H1 (cell line): Measurements from ENCODE around the gene NFAM1. TPM values are rescaled to one million over a fixed set of nuclear protein-coding genes. Genes with fewer than 3 reads are reported as not detected.

Experiments
- ATF2 ChIP-seq: IDR thresholded peaks from 2 replicates; pipeline ENCODE4 v1.6.1; 2012; ENCODE audit warnings: low read length, inconsistent platforms
- BRCA1 ChIP-seq: IDR thresholded peaks from 2 replicates; pipeline ENCODE4 v1.6.1; 2012; ENCODE audit warnings: low read depth, low read length, improper control_type of control experiment
- CEBPB ChIP-seq: IDR thresholded peaks from 2 replicates; pipeline ENCODE4 v1.6.1; 2012; ENCODE audit warnings: low read depth, low read length
- EZH2 ChIP-seq: fragments of 200-600 bp; sonication (generic); IDR thresholded peaks from 2 replicates; pipeline ENCODE4 v1.7.1; 2012; ENCODE audit warnings: low read depth, mild to moderate bottlenecking, moderate library complexity, low read length, inconsistent platforms; ENCODE audit not compliant: severe bottlenecking
- GABPA ChIP-seq: IDR thresholded peaks from 2 replicates; pipeline ENCODE4 v1.6.1; 2011; ENCODE audit warnings: mild to moderate bottlenecking, low read length, moderate library complexity, borderline replicate concordance; ENCODE audit not compliant: insufficient read depth
- MAFK ChIP-seq: IDR thresholded peaks from 2 replicates; pipeline ENCODE4 v1.6.1; 2012; ENCODE audit warnings: low read depth, mild to moderate bottlenecking, improper control_type of control experiment, low read length
- POLR2AphosphoS5 ChIP-seq: IDR thresholded peaks from 2 replicates; pipeline ENCODE4 v1.6.1; 2011; ENCODE audit warnings: low read depth, low read length
- RAD21 ChIP-seq, 2 experiments: IDR thresholded peaks in 1 of 2; conservative IDR thresholded peaks in 1 of 2; 2 replicates each; pipeline ENCODE4 v1.6.1; 2011; ENCODE audit warnings: low read depth in 2 of 2, low read length in 2 of 2, improper control_type of control experiment in 1 of 2, inconsistent platforms in 1 of 2, mild to moderate bottlenecking in 1 of 2, moderate library complexity in 1 of 2
- SP4 ChIP-seq: IDR thresholded peaks from 2 replicates; pipeline ENCODE4 v1.6.1; 2012; ENCODE audit warnings: low read length, inconsistent platforms
- YY1 ChIP-seq: IDR thresholded peaks from 2 replicates; pipeline ENCODE4 v1.6.1; 2011; ENCODE audit warnings: low read depth, mild to moderate bottlenecking, low read length
- polyA plus RNA-seq, 7 experiments: library from polyadenylated mRNA; depleted of rRNA in 3 of 7; stranded (reverse) in 5 of 7; unstranded in 2 of 7; fragments of >200 nt in 5 of 7; fragments of 200-250 nt in 2 of 7; gene quantifications; 1 replicate in 5 of 7; 2 replicates in 1 of 7; 4 replicates in 1 of 7; pipeline versions ENCODE4 v1.2.1 to v1.2.3, GENCODE V29; 2011 to 2013; ENCODE audit warnings: missing spikeins in 2 of 7, mixed read lengths in 2 of 7
- total RNA-seq: library from RNA; stranded (reverse); fragmentation: NEBNext Ultra II Directional; extraction: Animal tissue kit (Norgen Biotek cat#: 25700); gene quantifications from 2 replicates; pipeline ENCODE4 v1.2.1, GENCODE V29; 2021

Gene NFAM1
- total and polyA plus RNA-seq, 2 of the 8 experiments (the other 6 are each of a cell fraction or from before 2014, with no cell fraction given) = 0.62 to 0.73 TPM

GRCh38 chr22:42353883-42354727, 78.1 kb downstream of the NFAM1 start (continued):
- no peak for TF ChIP-seq ATF2
- TF ChIP-seq EZH2 = no peak
- TF ChIP-seq YY1 = 0 out of 2 replicates have a peak, but pooled peaks have one; percentile 32
- TF ChIP-seq SP4 = no peak
- no peak for TF ChIP-seq MAFK
- peak; percentile 35; the same call in 1 of the 2 replicates for TF ChIP-seq GABPA
- no peak for TF ChIP-seq BRCA1
- TF ChIP-seq CEBPB = no peak
- TF ChIP-seq RAD21 (IDR thresholded peaks at IDR 0.05 in 1 of 2, conservative IDR thresholded peaks at IDR 0.05 in 1 of 2; ENCODE audit: low read depth in 2 of 2, low read length in 2 of 2) = peak in 1 of 2 experiments; percentile 34; a peak in 2 of 4 replicates
- no peak for TF ChIP-seq POLR2AphosphoS5
